PC-3 (cell line): ENCODE data around the gene DNMBP. TPM values are rescaled to one million over a fixed set of nuclear protein-coding genes. Genes with fewer than 3 reads are reported as not detected.

ENCODE experiments used
- ATAC-seq: fragments of 200-7000 bp; cut with Tn5 transposase; 2 replicates; pipeline ENCODE4 v1.9.1; 2020; ENCODE audit warnings: mild to moderate bottlenecking, moderate library complexity
- BruUV-seq: library from RNA; stranded (reverse); fragments of 400-500 nt; replicated peaks from 2 replicates; lab custom pipeline; 2021; lab: Mats Ljungman, UMichigan
- CTCF ChIA-PET: fragments of 300-600 bp; sonication (Branson Sonifier 250); formaldehyde crosslinking; loops from one replicate; lab custom pipeline; 2022; ENCODE audit warnings: antibody characterized with exemption; lab: Charles Lee
- POLR2A ChIA-PET: fragments of 300-600 bp; sonication (Branson Sonifier 250); formaldehyde crosslinking; loops from one replicate; lab custom pipeline; 2022; ENCODE audit warnings: antibody characterized with exemption; ENCODE audit not compliant: unreplicated experiment; lab: Charles Lee
- DNase-seq: peaks from one replicate; pipeline ENCODE4 v3.0.0-alpha.2; 2015
- H2AFZ ChIP-seq: fragments of 300-600 bp; sonication (generic); 2 replicates; pipeline ENCODE4 v1.6.0; 2016; ENCODE audit warnings: antibody characterized with exemption, low read length
- H3F3A ChIP-seq: fragments of 300-600 bp; sonication (generic); one replicate; pipeline ENCODE4 v1.6.0; 2017; ENCODE audit warnings: antibody characterized with exemption, low read length, control low read depth, mild to moderate bottlenecking; ENCODE audit not compliant: unreplicated experiment
- H3K27ac ChIP-seq: fragments of 300-600 bp; sonication (generic); 2 replicates; pipeline ENCODE4 v1.5.1; 2016; ENCODE audit warnings: mild to moderate bottlenecking, low read length
- H3K27me3 ChIP-seq: fragments of 300-600 bp; sonication (generic); 2 replicates; pipeline ENCODE4 v1.6.1; 2016; ENCODE audit warnings: low read length, mixed read lengths
- H3K36me3 ChIP-seq: fragments of 300-600 bp; sonication (generic); 2 replicates; pipeline ENCODE4 v1.6.1; 2016; ENCODE audit warnings: low read depth, mixed run types, low read length, mixed read lengths
- H3K4me1 ChIP-seq: fragments of 300-600 bp; sonication (generic); 2 replicates; pipeline ENCODE4 v1.5.1; 2016; ENCODE audit warnings: low read length; ENCODE audit not compliant: insufficient read depth
- H3K4me2 ChIP-seq: fragments of 300-600 bp; sonication (generic); 2 replicates; pipeline ENCODE4 v1.6.0; 2016; ENCODE audit warnings: low read length
- H3K4me3 ChIP-seq: fragments of 300-600 bp; sonication (generic); 2 replicates; pipeline ENCODE4 v1.5.1; 2016; ENCODE audit warnings: mild to moderate bottlenecking, low read length, mixed read lengths
- H3K79me2 ChIP-seq: fragments of 300-600 bp; sonication (generic); 2 replicates; pipeline ENCODE4 v1.6.1; 2017; ENCODE audit warnings: low read length, mixed read lengths
- H3K9ac ChIP-seq: fragments of 300-600 bp; sonication (generic); 2 replicates; pipeline ENCODE4 v1.6.0; 2016; ENCODE audit warnings: mild to moderate bottlenecking, low read length
- H3K9me2 ChIP-seq: fragments of 300-600 bp; sonication (generic); replicated peaks from 2 replicates; pipeline ENCODE4 v1.6.1; 2016; ENCODE audit warnings: mixed run types, low read length, mixed read lengths
- H3K9me3 ChIP-seq: fragments of 300-600 bp; sonication (generic); 2 replicates; pipeline ENCODE4 v1.6.1; 2016; ENCODE audit warnings: low read length, mixed read lengths
- H4K20me1 ChIP-seq: fragments of 300-600 bp; sonication (generic); 2 replicates; pipeline ENCODE4 v1.6.1; 2016; ENCODE audit warnings: low read length, mixed read lengths
- CTCF ChIP-seq: fragments of 300-600 bp; sonication (generic); conservative IDR thresholded peaks from 2 replicates; pipeline ENCODE4 v1.5.1; 2017; ENCODE audit warnings: antibody characterized with exemption, low read depth, mild to moderate bottlenecking, low read length
- EZH2 ChIP-seq: fragments of 300-600 bp; sonication (generic); IDR thresholded peaks from one replicate; pipeline ENCODE4 v1.6.1; 2017; ENCODE audit warnings: antibody characterized with exemption, mild to moderate bottlenecking, low read length; ENCODE audit not compliant: unreplicated experiment
- EZH2phosphoT487 ChIP-seq: fragments of 300-600 bp; sonication (generic); IDR thresholded peaks from 2 replicates; pipeline ENCODE4 v1.6.1; 2018; ENCODE audit warnings: mild to moderate bottlenecking, antibody characterized with exemption, low read length, borderline replicate concordance
- intact Hi-C: fragments of 100-400 bp; cut with micrococcal nuclease; formaldehyde crosslinking; loops from 2 replicates; pipeline ENCODE4 v1.9.0; 2023
- total RNA-seq: library from RNA; depleted of rRNA; stranded (reverse); fragments of >200 nt; gene quantifications from 2 replicates; pipeline ENCODE4 v1.2.3, GENCODE V29; 2014

DNMBP gene
- total RNA-seq, 1 experiment from 2014 or later: 6.2 TPM

GRCh38 chr10:99915414-99915813 lies 94.3 kb downstream of the DNMBP start:
- ATAC-seq: no peak
- Histone ChIP-seq H3F3A (no peaks in the 10 kb centered on the region), H3K36me3 (no peaks in the 10 kb centered on the region), H3K9me3 (no peaks in the 10 kb centered on the region), H2AFZ (no peak overlapping the region), H3K27ac (no peak overlapping the region), H3K4me3 (no peak overlapping the region), H4K20me1 (no peaks in the 10 kb centered on the region), H3K4me1 (peaks cover 2% of the 10 kb centered on the region), H3K4me2 (no peak overlapping the region), H3K9ac (no peak overlapping the region), H3K79me2 (0 out of 2 replicates have a peak, but pooled peaks cover 5% of the 10 kb centered on the region), H3K9me2 (no peaks in the 10 kb centered on the region), H3K27me3 (no peaks in the 10 kb centered on the region)
- no peak for TF ChIP-seq EZH2
- no peak for TF ChIP-seq EZH2phosphoT487
- no peak for TF ChIP-seq CTCF
- BruUV-seq: no TSS peak
- intact Hi-C loops: no loop called here
- CTCF ChIA-PET: no interaction called here
- no peak for DNase-seq
- POLR2A ChIA-PET: no interaction called here

- Histone ChIP-seq H3K36me3 (no peaks in the 10 kb centered on the region), H3K9ac (no peak overlapping the region), H4K20me1 (no peaks in the 10 kb centered on the region), H3K4me2 (no peak overlapping the region), H3K4me3 (no peak overlapping the region), H3K79me2 (0 out of 2 replicates have a peak, but pooled peaks cover under 1% of the 10 kb centered on the region), H3F3A (no peaks in the 10 kb centered on the region), H3K27me3 (no peaks in the 10 kb centered on the region), H3K9me2 (no peaks in the 10 kb centered on the region), H3K27ac (no peak overlapping the region), H3K9me3 (no peaks in the 10 kb centered on the region), H3K4me1 (no peaks in the 10 kb centered on the region), H2AFZ (no peak overlapping the region)
- no TSS peak for BruUV-seq
- intact Hi-C loops: no loop called here
- CTCF ChIA-PET: no interaction called here
- ATAC-seq: no peak
- POLR2A ChIA-PET: interaction anchor here (0.8 kb wide), 1 partner anchor 129 kb away, joined by 3 read pairs; no protein-coding TSS in a partner anchor
- TF ChIP-seq CTCF (no peak), EZH2 (no peak), EZH2phosphoT487 (no peak)
- DNase-seq: no peak
These were observed 95.5 kb downstream of the DNMBP start for GRCh38 chr10:99914236-99914635.

- BruUV-seq: no TSS peak
- Histone ChIP-seq H3K79me2 (no peaks in the 10 kb centered on the region), H3K9ac (no peak overlapping the region), H3K36me3 (no peaks in the 10 kb centered on the region), H3F3A (no peaks in the 10 kb centered on the region), H3K4me1 (no peaks in the 10 kb centered on the region), H3K27me3 (no peaks in the 10 kb centered on the region), H2AFZ (no peak overlapping the region), H3K9me2 (no peaks in the 10 kb centered on the region), H3K4me3 (no peak overlapping the region), H3K9me3 (no peaks in the 10 kb centered on the region), H3K4me2 (no peak overlapping the region), H4K20me1 (no peaks in the 10 kb centered on the region), H3K27ac (no peak overlapping the region)
- no peak for ATAC-seq
- intact Hi-C loops: no loop called here
- DNase-seq: no peak
- ChIA-PET CTCF (no interaction called here), POLR2A (interaction anchor here (0.8 kb wide), 1 partner anchor 129 kb away, joined by 3 read pairs; no protein-coding TSS in a partner anchor)
- no peak for TF ChIP-seq CTCF
- TF ChIP-seq EZH2phosphoT487: no peak
- TF ChIP-seq EZH2: no peak
These were observed 95.9 kb downstream of the DNMBP start for GRCh38 chr10:99913831-99914235.
